Neural cell (in vitro differentiated cells): ENCODE results near the gene CCDC136.

Experiments used
- CTCF ChIP-seq: fragments of 450-650 bp; IDR thresholded peaks from 2 replicates; pipeline ENCODE4 v1.5.1; 2014; ENCODE audit warnings: antibody characterized with exemption, mild to moderate bottlenecking, moderate library complexity; ENCODE audit not compliant: poor library complexity, severe bottlenecking
- EP300 ChIP-seq: fragments of 450-650 bp; conservative IDR thresholded peaks from 2 replicates; pipeline ENCODE4 v1.6.1; 2014; ENCODE audit warnings: antibody characterized with exemption, mild to moderate bottlenecking, moderate library complexity; ENCODE audit not compliant: poor library complexity, severe bottlenecking
- MXI1 ChIP-seq: fragments of 450-650 bp; conservative IDR thresholded peaks from 2 replicates; pipeline ENCODE4 v1.6.1; 2014; ENCODE audit warnings: antibody characterized with exemption, mild to moderate bottlenecking; ENCODE audit not compliant: poor library complexity, severe bottlenecking
- POLR2AphosphoS5 ChIP-seq: IDR thresholded peaks from 2 replicates; pipeline ENCODE4 v1.6.1; 2012

GRCh38 chr7:128827248-128827958 is 35.6 kb downstream of the CCDC136 start:
- no peak for TF ChIP-seq POLR2AphosphoS5
- no peak for TF ChIP-seq MXI1
- no peak for TF ChIP-seq CTCF
- TF ChIP-seq EP300: no peak
